ENCODE data around the gene HORMAD2. TPM values are rescaled to one million over a fixed set of nuclear protein-coding genes. Genes with fewer than 3 reads are reported as not detected.

Gene HORMAD2
- total RNA-seq, 1 donor from 2014 or later, result not detected

GRCh38 chr22:30038219-30038618 is 42.0 kb upstream of the HORMAD2 start:
- H3K27ac ChIP-seq, result no peak overlapping the region
- no peak for DNase-seq (ENCODE audit: low spot score)
- no peak overlapping the region for H3K4me3 Mint-ChIP-seq
- no peak overlapping the region for H3K4me3 ChIP-seq
- H3K9ac ChIP-seq, result no peak overlapping the region
- TF ChIP-seq EZH2 (IDR thresholded peaks at IDR 0.05), result no peak
- TF ChIP-seq EZH2phosphoT487 (IDR thresholded peaks at IDR 0.05), result no peak
- TF ChIP-seq CTCF (IDR thresholded peaks at IDR 0.05), result no peak
- peaks cover 5% of the 10 kb centered on the region for H3F3A ChIP-seq (ENCODE audit: low read depth)
- H3K4me1 Mint-ChIP-seq, result peaks cover 2% of the 10 kb centered on the region
- no peak overlapping the region for H3K4me2 ChIP-seq
- no peaks in the 10 kb centered on the region for H3K4me1 ChIP-seq
- H3K79me2 ChIP-seq (ENCODE audit: low read depth), result no peaks in the 10 kb centered on the region
- H3K36me3 Mint-ChIP-seq, result no peaks in the 10 kb centered on the region
- no peaks in the 10 kb centered on the region for H3K36me3 ChIP-seq
- H3K27me3 Mint-ChIP-seq (ENCODE audit: insufficient read depth, low read depth), result peaks cover 9% of the 10 kb centered on the region
- no peaks in the 10 kb centered on the region for H3K27me3 ChIP-seq
- no peak overlapping the region for H3K27ac Mint-ChIP-seq
- no peaks in the 10 kb centered on the region for H3K9me3 Mint-ChIP-seq
- no peak overlapping the region for H2AFZ ChIP-seq (replicated peaks)
- H4K20me1 ChIP-seq (ENCODE audit: low read depth), result no peaks in the 10 kb centered on the region
- no peaks in the 10 kb centered on the region for H3K9me3 ChIP-seq (ENCODE audit: low read depth)

GRCh38 chr22:30040499-30041260 is 39.6 kb upstream of the HORMAD2 start:
- no peak overlapping the region for H3K27ac Mint-ChIP-seq
- no peaks in the 10 kb centered on the region for H3K79me2 ChIP-seq (ENCODE audit: low read depth)
- no peaks in the 10 kb centered on the region for H3K36me3 ChIP-seq
- peaks cover 11% of the 10 kb centered on the region for H3K4me1 Mint-ChIP-seq
- H3K4me3 ChIP-seq, result no peak overlapping the region
- H3K4me3 Mint-ChIP-seq, result no peak overlapping the region
- H4K20me1 ChIP-seq (ENCODE audit: low read depth), result no peaks in the 10 kb centered on the region
- no peak for TF ChIP-seq CTCF (IDR thresholded peaks at IDR 0.05)
- TF ChIP-seq EZH2 (IDR thresholded peaks at IDR 0.05), result no peak
- TF ChIP-seq EZH2phosphoT487 (IDR thresholded peaks at IDR 0.05), result no peak
- no peak overlapping the region for H3K4me2 ChIP-seq
- H3K9me3 Mint-ChIP-seq, result no peaks in the 10 kb centered on the region
- H2AFZ ChIP-seq (replicated peaks), result no peak overlapping the region
- H3F3A ChIP-seq (ENCODE audit: low read depth), result no peaks in the 10 kb centered on the region
- H3K36me3 Mint-ChIP-seq, result no peaks in the 10 kb centered on the region
- no peak for DNase-seq (ENCODE audit: low spot score)
- H3K4me1 ChIP-seq, result peaks cover 4% of the 10 kb centered on the region
- no peaks in the 10 kb centered on the region for H3K9me3 ChIP-seq (ENCODE audit: low read depth)
- no peaks in the 10 kb centered on the region for H3K27me3 ChIP-seq
- no peak overlapping the region for H3K27ac ChIP-seq
- H3K27me3 Mint-ChIP-seq (ENCODE audit: insufficient read depth, low read depth), result peaks cover 7% of the 10 kb centered on the region
- H3K9ac ChIP-seq, result no peak overlapping the region

- H3K79me2 ChIP-seq (ENCODE audit: low read depth), result no peaks in the 10 kb centered on the region
- H3K4me2 ChIP-seq, result no peak overlapping the region
- TF ChIP-seq EZH2 (IDR thresholded peaks at IDR 0.05), result no peak
- TF ChIP-seq EZH2phosphoT487 (IDR thresholded peaks at IDR 0.05), result no peak
- no peak for TF ChIP-seq CTCF (IDR thresholded peaks at IDR 0.05)
- H3K36me3 ChIP-seq, result no peaks in the 10 kb centered on the region
- no peaks in the 10 kb centered on the region for H3F3A ChIP-seq (ENCODE audit: low read depth)
- H3K27me3 ChIP-seq, result no peaks in the 10 kb centered on the region
- no peak for DNase-seq (ENCODE audit: low spot score)
- H3K9me3 ChIP-seq (ENCODE audit: low read depth), result no peaks in the 10 kb centered on the region
- peaks cover 4% of the 10 kb centered on the region for H3K27me3 Mint-ChIP-seq (ENCODE audit: insufficient read depth, low read depth)
- H3K9me3 Mint-ChIP-seq, result no peaks in the 10 kb centered on the region
- no peak overlapping the region for H3K27ac Mint-ChIP-seq
- no peak overlapping the region for H3K4me3 Mint-ChIP-seq
- H3K4me1 ChIP-seq, result peaks cover 4% of the 10 kb centered on the region
- no peak overlapping the region for H3K27ac ChIP-seq
- no peak overlapping the region for H2AFZ ChIP-seq (replicated peaks)
- H4K20me1 ChIP-seq (ENCODE audit: low read depth), result no peaks in the 10 kb centered on the region
- no peaks in the 10 kb centered on the region for H3K36me3 Mint-ChIP-seq
- no peak overlapping the region for H3K9ac ChIP-seq
- H3K4me1 Mint-ChIP-seq, result peaks cover 11% of the 10 kb centered on the region
- H3K4me3 ChIP-seq, result no peak overlapping the region
These were observed 38.8 kb upstream of the HORMAD2 start for GRCh38 chr22:30041475-30041874.
